Measurements from ENCODE around the gene PSEN1.

The PSEN1 gene

GRCh38 chr14:73266317-73266716 is 130.0 kb downstream of the PSEN1 start:
- WGBS (ENCODE audit: insufficient coverage): 95% methylated on average over 7 of the region's 7 CpGs
- Histone ChIP-seq H3K4me3 (ENCODE audit: control insufficient read depth in 1 of 7, extremely low read depth in 1 of 7, insufficient read depth in 4 of 7, low read depth in 2 of 7, low read length in 6 of 7) (no peak overlapping the region), H3K9me3 (ENCODE audit: control extremely low read depth in 1 of 5, control insufficient read depth in 4 of 5, insufficient read depth in 2 of 5, low read depth in 1 of 5, low read length in 4 of 5) (no peaks in the 10 kb centered on the region), H3K27ac (ENCODE audit: insufficient read depth in 1 of 2, low read depth in 1 of 2, low read length in 2 of 2, poor library complexity in 1 of 2, severe bottlenecking in 2 of 2) (no peak overlapping the region), H3K4me1 (ENCODE audit: control extremely low read depth in 1 of 4, control insufficient read depth in 4 of 4, insufficient read depth in 4 of 4, low read length in 3 of 4) (peaks cover 0 to 12% (median 7%) of the 10 kb centered on the region in 4 experiments), H3K27me3 (replicated peaks in 2 of 5; ENCODE audit: control insufficient read depth in 4 of 5, insufficient read depth in 5 of 5, low read length in 4 of 5) (no peaks in the 10 kb centered on the region), H3K36me3 (ENCODE audit: control insufficient read depth in 4 of 4, insufficient read depth in 4 of 4, low read length in 3 of 4) (no peaks in the 10 kb centered on the region)
- DNase-seq: no peak
- ChIA-PET POLR2A (interaction anchor here (1.1 kb wide), 1 partner anchor 10 kb away, joined by 4 read pairs; no protein-coding TSS in a partner anchor), CTCF (interaction anchor here (1.1 to 1.7 kb wide), 3 partner anchors 13 to 206 kb away, joined by 3 to 5 read pairs (median 4); no protein-coding TSS in a partner anchor)

GRCh38 chr14:73267474-73267873 is 131.2 kb downstream of the PSEN1 start:
- Histone ChIP-seq H3K27ac (ENCODE audit: insufficient read depth in 1 of 2, low read depth in 1 of 2, low read length in 2 of 2, poor library complexity in 1 of 2, severe bottlenecking in 2 of 2) (no peak overlapping the region), H3K36me3 (ENCODE audit: control insufficient read depth in 4 of 4, insufficient read depth in 4 of 4, low read length in 3 of 4) (peaks cover 0 to 3% (median under 1%) of the 10 kb centered on the region in 4 experiments), H3K27me3 (replicated peaks in 2 of 5; ENCODE audit: control insufficient read depth in 4 of 5, insufficient read depth in 5 of 5, low read length in 4 of 5) (no peaks in the 10 kb centered on the region), H3K9me3 (ENCODE audit: control extremely low read depth in 1 of 5, control insufficient read depth in 4 of 5, insufficient read depth in 2 of 5, low read depth in 1 of 5, low read length in 4 of 5) (no peaks in the 10 kb centered on the region), H3K4me3 (ENCODE audit: control insufficient read depth in 1 of 7, extremely low read depth in 1 of 7, insufficient read depth in 4 of 7, low read depth in 2 of 7, low read length in 6 of 7) (no peak overlapping the region), H3K4me1 (ENCODE audit: control extremely low read depth in 1 of 4, control insufficient read depth in 4 of 4, insufficient read depth in 4 of 4, low read length in 3 of 4) (peaks cover 0 to 12% (median 7%) of the 10 kb centered on the region in 4 experiments)
- DNase-seq: no peak
- ChIA-PET POLR2A (no interaction called here), CTCF (interaction anchor here (1.7 kb wide), 1 partner anchor 28 kb away, joined by 5 read pairs; no protein-coding TSS in a partner anchor)
- 95% methylated on average over 6 of the region's 6 CpGs for WGBS (ENCODE audit: insufficient coverage)

- POLR2A ChIA-PET: no interaction called here
- Histone ChIP-seq H3K27ac (ENCODE audit: insufficient read depth in 1 of 2, low read depth in 1 of 2, low read length in 2 of 2, poor library complexity in 1 of 2, severe bottlenecking in 2 of 2) (no peak overlapping the region), H3K4me3 (ENCODE audit: control insufficient read depth in 1 of 7, extremely low read depth in 1 of 7, insufficient read depth in 4 of 7, low read depth in 2 of 7, low read length in 6 of 7) (peak overlapping the region in 6 of 7 experiments; percentile 4 to 71 (median 55)), H3K9me3 (ENCODE audit: control extremely low read depth in 1 of 5, control insufficient read depth in 4 of 5, insufficient read depth in 2 of 5, low read depth in 1 of 5, low read length in 4 of 5) (no peaks in the 10 kb centered on the region), H3K27me3 (replicated peaks in 2 of 5; ENCODE audit: control insufficient read depth in 4 of 5, insufficient read depth in 5 of 5, low read length in 4 of 5) (no peaks in the 10 kb centered on the region), H3K4me1 (ENCODE audit: control extremely low read depth in 1 of 4, control insufficient read depth in 4 of 4, insufficient read depth in 4 of 4, low read length in 3 of 4) (peaks cover 0 to 12% (median 7%) of the 10 kb centered on the region in 4 experiments), H3K36me3 (ENCODE audit: control insufficient read depth in 4 of 4, insufficient read depth in 4 of 4, low read length in 3 of 4) (peaks cover 4 to 15% (median 11%) of the 10 kb centered on the region in 4 experiments)
- CTCF ChIA-PET: interaction anchor here (1.6 kb wide), 1 partner anchor 38 kb away, joined by 4 read pairs; no protein-coding TSS in a partner anchor
- 11% methylated on average over 26 of the region's 48 CpGs for WGBS (ENCODE audit: insufficient coverage)
- DNase-seq: peak in 2 of 3 donors; percentile 29 to 44
These were observed 133.6 kb downstream of the PSEN1 start for GRCh38 chr14:73269729-73270531.

GRCh38 chr14:73272393-73272792 is 136.1 kb downstream of the PSEN1 start:
- ChIA-PET POLR2A (interaction anchor here (0.6 kb wide), 1 partner anchor 1385 kb away, joined by 6 read pairs; no protein-coding TSS in a partner anchor), CTCF (interaction anchor here (1.1 to 1.4 kb wide), 2 partner anchors 23 to 41 kb away, joined by 3 to 5 read pairs; no protein-coding TSS in a partner anchor)
- H3K4me1 ChIP-seq (ENCODE audit: control extremely low read depth in 1 of 4, control insufficient read depth in 4 of 4, insufficient read depth in 4 of 4, low read length in 3 of 4): peaks cover 0 to 12% (median 7%) of the 10 kb centered on the region in 4 experiments
- DNase-seq: no peak
- peaks cover 15 to 34% (median 25%) of the 10 kb centered on the region in 4 experiments for H3K36me3 ChIP-seq (ENCODE audit: control insufficient read depth in 4 of 4, insufficient read depth in 4 of 4, low read length in 3 of 4)
- no peak overlapping the region for H3K27ac ChIP-seq (ENCODE audit: insufficient read depth in 1 of 2, low read depth in 1 of 2, low read length in 2 of 2, poor library complexity in 1 of 2, severe bottlenecking in 2 of 2)
- 98% methylated on average over 6 of the region's 6 CpGs for WGBS (ENCODE audit: insufficient coverage)
- H3K4me3 ChIP-seq (ENCODE audit: control insufficient read depth in 1 of 7, extremely low read depth in 1 of 7, insufficient read depth in 4 of 7, low read depth in 2 of 7, low read length in 6 of 7): no peak overlapping the region
- H3K9me3 ChIP-seq (ENCODE audit: control extremely low read depth in 1 of 5, control insufficient read depth in 4 of 5, insufficient read depth in 2 of 5, low read depth in 1 of 5, low read length in 4 of 5): no peaks in the 10 kb centered on the region
- no peaks in the 10 kb centered on the region for H3K27me3 ChIP-seq (replicated peaks in 2 of 5; ENCODE audit: control insufficient read depth in 4 of 5, insufficient read depth in 5 of 5, low read length in 4 of 5)

All from common myeloid progenitor, CD34-positive (primary cell).